OCI-LY7 (cell line): ENCODE measurements around the gene STAC.

Experiments
- EZH2phosphoT487 ChIP-seq: fragments of 200-600 bp; sonication (generic); IDR thresholded peaks from 2 replicates; pipeline ENCODE4 v1.6.1; 2018; ENCODE audit warnings: low read depth, borderline replicate concordance, mild to moderate bottlenecking, mixed run types, antibody characterized with exemption, low read length, moderate library complexity, mixed read lengths
- TF ChIP-seq, protein P1 (sequence below): fragments of 200-600 bp; sonication (generic); conservative IDR thresholded peaks from 2 replicates; pipeline ENCODE4 v1.5.1; 2014; ENCODE audit warnings: mild to moderate bottlenecking, antibody characterized with exemption, low read length, moderate library complexity, mixed read lengths

DNA sequence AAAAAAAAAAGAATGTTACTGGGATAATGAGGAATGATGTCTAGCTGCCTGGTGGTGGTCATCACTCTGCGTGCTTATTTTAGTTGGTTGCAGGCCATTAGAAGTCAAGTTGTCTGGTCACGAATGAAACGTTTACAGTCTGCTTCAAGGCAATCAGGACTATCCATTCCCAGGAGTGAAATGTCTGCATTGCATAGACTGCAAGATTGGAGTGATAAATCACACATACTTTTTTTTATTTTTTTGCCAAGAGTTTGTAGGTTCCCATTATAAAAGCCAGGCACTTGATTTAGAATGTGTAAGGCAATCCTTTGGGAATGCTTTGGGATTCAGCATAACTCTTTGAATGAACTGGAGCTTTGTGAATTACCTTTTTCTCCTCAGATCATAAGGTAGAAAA lies 132.3 kb downstream of the STAC start:
- no peak for TF ChIP-seq EZH2phosphoT487
- TF ChIP-seq, protein P1, sequence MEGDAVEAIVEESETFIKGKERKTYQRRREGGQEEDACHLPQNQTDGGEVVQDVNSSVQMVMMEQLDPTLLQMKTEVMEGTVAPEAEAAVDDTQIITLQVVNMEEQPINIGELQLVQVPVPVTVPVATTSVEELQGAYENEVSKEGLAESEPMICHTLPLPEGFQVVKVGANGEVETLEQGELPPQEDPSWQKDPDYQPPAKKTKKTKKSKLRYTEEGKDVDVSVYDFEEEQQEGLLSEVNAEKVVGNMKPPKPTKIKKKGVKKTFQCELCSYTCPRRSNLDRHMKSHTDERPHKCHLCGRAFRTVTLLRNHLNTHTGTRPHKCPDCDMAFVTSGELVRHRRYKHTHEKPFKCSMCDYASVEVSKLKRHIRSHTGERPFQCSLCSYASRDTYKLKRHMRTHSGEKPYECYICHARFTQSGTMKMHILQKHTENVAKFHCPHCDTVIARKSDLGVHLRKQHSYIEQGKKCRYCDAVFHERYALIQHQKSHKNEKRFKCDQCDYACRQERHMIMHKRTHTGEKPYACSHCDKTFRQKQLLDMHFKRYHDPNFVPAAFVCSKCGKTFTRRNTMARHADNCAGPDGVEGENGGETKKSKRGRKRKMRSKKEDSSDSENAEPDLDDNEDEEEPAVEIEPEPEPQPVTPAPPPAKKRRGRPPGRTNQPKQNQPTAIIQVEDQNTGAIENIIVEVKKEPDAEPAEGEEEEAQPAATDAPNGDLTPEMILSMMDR: no peak
